ENCODE data around the gene HTR3D. TPM values are rescaled to one million over a fixed set of nuclear protein-coding genes. Genes with fewer than 3 reads are reported as not detected.
"Not testable (repeated sequence)": the region's sequence is repeated elsewhere in the genome, so short reads cannot be mapped to it uniquely, and the experiment has no call there.

Gene HTR3D
- total and polyA plus RNA-seq, 4 donors = not detected

DNA sequence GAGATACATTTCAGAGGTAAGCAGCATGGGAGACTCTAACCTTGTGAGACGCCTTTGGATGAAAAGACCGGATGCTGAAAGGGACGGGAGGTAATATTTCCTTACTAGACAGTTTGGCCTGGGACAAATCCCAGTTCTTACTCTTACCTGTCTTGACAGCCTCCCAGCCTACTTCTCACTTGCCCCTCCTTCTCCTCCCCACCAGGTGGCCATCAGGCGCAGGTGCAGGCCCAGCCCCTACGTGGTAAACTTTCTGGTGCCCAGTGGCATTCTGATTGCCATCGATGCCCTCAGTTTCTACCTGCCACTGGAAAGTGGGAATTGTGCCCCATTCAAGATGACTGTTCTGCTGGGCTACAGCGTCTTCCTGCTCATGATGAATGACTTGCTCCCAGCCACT, 6.3 kb downstream of the HTR3D start:
- Histone ChIP-seq H3K36me3 (ENCODE audit: control insufficient read depth, insufficient read depth, low read length) (no peaks in the 10 kb centered on the region), H3K9me3 (ENCODE audit: control insufficient read depth, insufficient read depth, low read length) (no peaks in the 10 kb centered on the region), H3K4me3 (ENCODE audit: low read depth, low read length) (no peak overlapping the region), H3K4me1 (ENCODE audit: control insufficient read depth, insufficient read depth, low read length) (no peaks in the 10 kb centered on the region), H3K27me3 (ENCODE audit: control insufficient read depth, insufficient read depth, low read length) (no peaks in the 10 kb centered on the region), H3K27ac (ENCODE audit: low read depth, low read length) (no peak overlapping the region)
- 71% methylated on average over 6 of the region's 7 CpGs for WGBS (ENCODE audit: insufficient coverage)
- DNase-seq (ENCODE audit: low read depth in 4 of 6, low spot score in 6 of 6) = no peak

DNA sequence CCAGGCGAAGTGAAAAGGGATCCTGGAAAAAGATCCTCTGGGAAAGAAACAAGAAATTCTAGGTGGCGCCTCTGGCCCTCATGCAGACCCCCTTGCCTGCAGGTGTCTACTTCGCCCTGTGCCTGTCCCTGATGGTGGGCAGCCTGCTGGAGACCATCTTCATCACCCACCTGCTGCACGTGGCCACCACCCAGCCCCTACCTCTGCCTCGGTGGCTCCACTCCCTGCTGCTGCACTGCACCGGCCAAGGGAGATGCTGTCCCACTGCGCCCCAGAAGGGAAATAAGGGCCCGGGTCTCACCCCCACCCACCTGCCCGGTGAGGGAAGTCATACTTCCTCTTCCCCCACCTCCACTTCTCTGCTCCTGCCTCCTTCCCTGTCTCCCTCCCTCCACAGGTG, 6.8 kb downstream of the HTR3D start:
- WGBS (ENCODE audit: insufficient coverage) = 71% methylated on average over 3 of the region's 9 CpGs

GRCh38 chr3:184039414-184039813, 7.9 kb downstream of the HTR3D start:
- WGBS (ENCODE audit: insufficient coverage) = 80% methylated on average over 2 of the region's 5 CpGs
- Histone ChIP-seq H3K36me3 (ENCODE audit: control insufficient read depth, insufficient read depth, low read length) (no peaks in the 10 kb centered on the region), H3K4me1 (ENCODE audit: control insufficient read depth, insufficient read depth, low read length) (no peaks in the 10 kb centered on the region), H3K27me3 (ENCODE audit: control insufficient read depth, insufficient read depth, low read length) (no peaks in the 10 kb centered on the region), H3K9me3 (ENCODE audit: control insufficient read depth, insufficient read depth, low read length) (no peaks in the 10 kb centered on the region), H3K4me3 (ENCODE audit: low read depth, low read length) (no peak overlapping the region), H3K27ac (ENCODE audit: low read depth, low read length) (no peak overlapping the region)
- peak in 1 of 6 donors; percentile 20 for DNase-seq (ENCODE audit: low read depth in 4 of 6, low spot score in 6 of 6)

More for the DNA sequence above, 6.8 kb downstream of the HTR3D start:
- not testable (repeated sequence) for H3K36me3 ChIP-seq (ENCODE audit: control insufficient read depth, insufficient read depth, low read length); H3K9me3 ChIP-seq (ENCODE audit: control insufficient read depth, insufficient read depth, low read length); DNase-seq (ENCODE audit: low read depth in 4 of 6, low spot score in 6 of 6); H3K4me1 ChIP-seq (ENCODE audit: control insufficient read depth, insufficient read depth, low read length); H3K27ac ChIP-seq (ENCODE audit: low read depth, low read length); H3K27me3 ChIP-seq (ENCODE audit: control insufficient read depth, insufficient read depth, low read length); H3K4me3 ChIP-seq (ENCODE audit: low read depth, low read length)

- no peak for DNase-seq (ENCODE audit: low read depth in 4 of 6, low spot score in 6 of 6)
- H3K27ac ChIP-seq (ENCODE audit: low read depth, low read length) = no peak overlapping the region
- no peaks in the 10 kb centered on the region for H3K4me1 ChIP-seq (ENCODE audit: control insufficient read depth, insufficient read depth, low read length)
- H3K27me3 ChIP-seq (ENCODE audit: control insufficient read depth, insufficient read depth, low read length) = no peaks in the 10 kb centered on the region
- H3K36me3 ChIP-seq (ENCODE audit: control insufficient read depth, insufficient read depth, low read length) = no peaks in the 10 kb centered on the region
- WGBS (ENCODE audit: insufficient coverage) = 23% methylated on average over 2 of the region's 3 CpGs
- H3K4me3 ChIP-seq (ENCODE audit: low read depth, low read length) = no peak overlapping the region
- H3K9me3 ChIP-seq (ENCODE audit: control insufficient read depth, insufficient read depth, low read length) = no peaks in the 10 kb centered on the region
Observed at GRCh38 chr3:184040010-184040409, 8.5 kb downstream of the HTR3D start.

DNA sequence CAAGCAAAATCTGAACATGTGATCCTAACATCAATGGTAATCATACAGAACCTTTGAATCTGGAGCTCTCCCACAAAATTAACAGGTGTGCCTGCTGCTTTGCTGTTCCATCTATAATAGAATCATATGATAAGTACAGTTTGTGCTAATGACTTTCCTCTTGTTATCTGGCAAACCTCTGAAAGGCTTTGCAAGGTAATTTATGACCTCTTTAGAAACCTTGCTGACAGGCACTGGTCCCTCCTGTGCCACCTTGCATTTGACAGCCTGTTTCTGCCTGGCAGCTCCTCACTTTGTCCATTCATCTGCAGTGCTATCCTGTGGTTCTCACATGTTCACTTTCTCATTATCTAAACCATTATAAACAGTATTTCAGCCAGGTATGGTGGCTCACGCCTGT, 11.1 kb downstream of the HTR3D start:
- Histone ChIP-seq H3K36me3 (ENCODE audit: control insufficient read depth, insufficient read depth, low read length) (no peaks in the 10 kb centered on the region), H3K9me3 (ENCODE audit: control insufficient read depth, insufficient read depth, low read length) (no peaks in the 10 kb centered on the region), H3K27ac (ENCODE audit: low read depth, low read length) (no peak overlapping the region), H3K4me1 (ENCODE audit: control insufficient read depth, insufficient read depth, low read length) (no peaks in the 10 kb centered on the region), H3K4me3 (ENCODE audit: low read depth, low read length) (no peak overlapping the region), H3K27me3 (ENCODE audit: control insufficient read depth, insufficient read depth, low read length) (no peaks in the 10 kb centered on the region)
- WGBS (ENCODE audit: insufficient coverage) = 100% methylated on average over 1 of the region's 1 CpG
- DNase-seq (ENCODE audit: low read depth in 4 of 6, low spot score in 6 of 6) = no peak

GRCh38 chr3:184045995-184046394, 14.5 kb downstream of the HTR3D start:
- DNase-seq (ENCODE audit: low read depth in 4 of 6, low spot score in 6 of 6) = no peak
- Histone ChIP-seq H3K27me3 (ENCODE audit: control insufficient read depth, insufficient read depth, low read length) (peaks cover 2% of the 10 kb centered on the region), H3K36me3 (ENCODE audit: control insufficient read depth, insufficient read depth, low read length) (no peaks in the 10 kb centered on the region), H3K4me3 (ENCODE audit: low read depth, low read length) (no peak overlapping the region), H3K9me3 (ENCODE audit: control insufficient read depth, insufficient read depth, low read length) (no peaks in the 10 kb centered on the region), H3K27ac (ENCODE audit: low read depth, low read length) (no peak overlapping the region), H3K4me1 (ENCODE audit: control insufficient read depth, insufficient read depth, low read length) (no peaks in the 10 kb centered on the region)
- WGBS (ENCODE audit: insufficient coverage) = 92% methylated on average over 4 of the region's 5 CpGs

DNA sequence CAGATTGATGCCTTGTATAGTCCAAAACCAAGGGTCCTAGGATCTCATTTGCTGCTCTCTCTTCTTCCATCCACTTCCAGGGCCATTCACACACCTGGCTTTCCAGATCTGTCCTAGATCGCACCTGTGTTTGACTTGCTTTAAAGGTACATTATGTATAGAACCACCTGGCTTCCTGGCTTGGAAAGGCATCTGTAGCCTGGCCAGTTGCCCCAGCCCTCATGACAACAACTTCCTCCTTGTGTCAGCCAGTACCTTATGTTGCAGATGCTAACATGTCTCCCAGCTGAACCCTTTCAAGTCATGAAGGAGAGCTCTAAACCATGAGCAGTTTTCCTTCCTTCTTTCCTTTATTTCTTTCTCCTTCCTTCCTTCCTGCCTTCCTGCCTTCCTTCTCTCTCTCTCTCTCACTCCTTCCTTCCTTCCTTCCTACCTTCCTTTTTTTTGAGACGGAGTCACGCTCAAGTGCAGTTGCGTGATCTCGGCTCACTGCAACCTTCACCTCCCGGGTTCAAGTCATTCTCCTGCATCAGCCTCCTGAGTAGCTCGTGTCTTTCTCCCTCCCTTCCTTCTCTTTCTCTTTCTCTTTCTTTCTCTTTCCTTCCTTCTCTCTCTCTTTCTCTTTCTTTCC, 18.8 kb downstream of the HTR3D start:
- H3K36me3 ChIP-seq (ENCODE audit: control insufficient read depth, insufficient read depth, low read length) = no peaks in the 10 kb centered on the region
- H3K27ac ChIP-seq (ENCODE audit: low read depth, low read length) = no peak overlapping the region
- H3K9me3 ChIP-seq (ENCODE audit: control insufficient read depth, insufficient read depth, low read length) = no peaks in the 10 kb centered on the region
- 89% methylated on average over 7 of the region's 7 CpGs for WGBS (ENCODE audit: insufficient coverage)
- no peak overlapping the region for H3K4me3 ChIP-seq (ENCODE audit: low read depth, low read length)
- DNase-seq (ENCODE audit: low read depth in 4 of 6, low spot score in 6 of 6) = no peak
- H3K27me3 ChIP-seq (ENCODE audit: control insufficient read depth, insufficient read depth, low read length) = peaks cover 2% of the 10 kb centered on the region
- H3K4me1 ChIP-seq (ENCODE audit: control insufficient read depth, insufficient read depth, low read length) = no peaks in the 10 kb centered on the region

DNA sequence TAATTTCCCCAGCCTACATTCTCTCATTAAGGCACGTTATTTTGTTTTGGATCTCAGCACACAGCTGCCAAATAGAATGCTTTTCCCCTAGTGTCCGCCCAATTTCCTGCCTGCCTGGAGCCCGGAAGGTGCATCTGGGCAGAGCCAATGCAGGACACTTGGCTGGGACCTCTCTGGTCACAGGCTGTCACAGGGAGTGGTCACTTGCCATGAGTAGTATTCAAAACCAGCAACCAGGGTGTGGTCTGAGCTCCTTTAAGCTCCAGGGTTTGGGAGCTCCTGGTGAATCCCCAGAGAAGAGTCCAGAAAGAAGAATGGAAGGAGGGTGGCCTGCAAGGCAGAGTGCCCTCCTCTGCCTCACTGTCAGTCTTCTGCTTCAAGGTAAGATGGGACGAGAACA, 21.2 kb downstream of the HTR3D start, which contains the start of gene HTR3C:
Gene HTR3C, plus strand, starts transcription at position 281 of the 400 bp plus-strand sequence. Its CDS starts 34 bp downstream, at position 315.
- no peak within 1 kb of the TSS for H3K4me3 ChIP-seq (ENCODE audit: low read depth, low read length)
- H3K27ac ChIP-seq (ENCODE audit: low read depth, low read length) = no peak within 1 kb of the TSS
- 69% methylated on average over 3 of the region's 4 CpGs for WGBS (ENCODE audit: insufficient coverage)

GRCh38 chr3:184058029-184058428, 26.5 kb downstream of the HTR3D start:
- no peak overlapping the region for H3K4me3 ChIP-seq (ENCODE audit: low read depth, low read length)
- no peak overlapping the region for H3K27ac ChIP-seq (ENCODE audit: low read depth, low read length)
- H3K36me3 ChIP-seq (ENCODE audit: control insufficient read depth, insufficient read depth, low read length) = no peaks in the 10 kb centered on the region
- WGBS (ENCODE audit: insufficient coverage) = 63% methylated on average over 4 of the region's 9 CpGs
- H3K4me1 ChIP-seq (ENCODE audit: control insufficient read depth, insufficient read depth, low read length) = no peaks in the 10 kb centered on the region
- H3K9me3 ChIP-seq (ENCODE audit: control insufficient read depth, insufficient read depth, low read length) = no peaks in the 10 kb centered on the region
- no peaks in the 10 kb centered on the region for H3K27me3 ChIP-seq (ENCODE audit: control insufficient read depth, insufficient read depth, low read length)
- DNase-seq (ENCODE audit: low read depth in 4 of 6, low spot score in 6 of 6) = no peak

More for the DNA sequence above, 21.2 kb downstream of the HTR3D start, which contains the start of gene HTR3C:
- no peak for DNase-seq (ENCODE audit: low read depth in 4 of 6, low spot score in 6 of 6)
- peaks cover 2% of the 10 kb centered on the region for H3K27me3 ChIP-seq (ENCODE audit: control insufficient read depth, insufficient read depth, low read length)
- H3K36me3 ChIP-seq (ENCODE audit: control insufficient read depth, insufficient read depth, low read length) = no peaks in the 10 kb centered on the region
- H3K9me3 ChIP-seq (ENCODE audit: control insufficient read depth, insufficient read depth, low read length) = no peaks in the 10 kb centered on the region
- H3K4me1 ChIP-seq (ENCODE audit: control insufficient read depth, insufficient read depth, low read length) = no peaks in the 10 kb centered on the region

- Histone ChIP-seq H3K4me1 (ENCODE audit: control insufficient read depth, insufficient read depth, low read length) (no peaks in the 10 kb centered on the region), H3K27ac (ENCODE audit: low read depth, low read length) (no peak overlapping the region), H3K27me3 (ENCODE audit: control insufficient read depth, insufficient read depth, low read length) (no peaks in the 10 kb centered on the region), H3K36me3 (ENCODE audit: control insufficient read depth, insufficient read depth, low read length) (no peaks in the 10 kb centered on the region), H3K9me3 (ENCODE audit: control insufficient read depth, insufficient read depth, low read length) (no peaks in the 10 kb centered on the region), H3K4me3 (ENCODE audit: low read depth, low read length) (no peak overlapping the region)
- DNase-seq (ENCODE audit: low read depth in 4 of 6, low spot score in 6 of 6) = no peak
- 89% methylated on average over 3 of the region's 7 CpGs for WGBS (ENCODE audit: insufficient coverage)
Observed at GRCh38 chr3:184059424-184059823, 27.9 kb downstream of the HTR3D start.
